ENCODE results near the gene PLCB3.

Gene PLCB3

DNA sequence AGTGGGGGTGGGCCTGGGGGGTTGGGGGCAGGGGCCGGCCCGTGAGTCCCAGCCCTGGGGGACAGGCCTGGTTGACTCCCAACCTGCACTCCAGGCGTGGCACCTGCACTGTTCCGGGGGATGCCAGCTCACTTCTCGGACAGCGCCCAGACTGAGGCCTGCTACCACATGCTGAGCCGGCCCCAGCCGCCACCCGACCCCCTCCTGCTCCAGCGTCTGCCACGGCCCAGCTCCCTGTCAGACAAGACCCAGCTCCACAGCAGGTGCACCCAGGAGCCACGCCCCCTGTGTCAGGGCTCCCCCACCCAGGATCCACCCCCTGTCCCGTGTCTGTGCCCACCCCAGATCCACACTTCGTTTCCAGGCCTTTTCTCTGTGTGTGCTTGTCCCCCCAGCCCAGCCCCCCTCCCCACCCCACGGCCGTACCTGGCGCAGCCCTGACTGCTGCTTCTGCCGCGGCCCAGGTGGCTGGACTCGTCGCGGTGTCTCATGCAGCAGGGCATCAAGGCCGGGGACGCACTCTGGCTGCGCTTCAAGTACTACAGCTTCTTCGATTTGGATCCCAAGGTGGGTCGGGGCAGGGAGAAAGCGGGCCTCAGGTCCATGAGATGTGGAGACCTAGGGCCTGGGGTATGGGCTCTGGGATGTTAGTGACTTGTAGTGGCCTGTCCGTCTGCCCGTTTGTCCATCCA lies 40.0 kb upstream of the PLCB3 start:
- TF ChIP-seq, protein P1, sequence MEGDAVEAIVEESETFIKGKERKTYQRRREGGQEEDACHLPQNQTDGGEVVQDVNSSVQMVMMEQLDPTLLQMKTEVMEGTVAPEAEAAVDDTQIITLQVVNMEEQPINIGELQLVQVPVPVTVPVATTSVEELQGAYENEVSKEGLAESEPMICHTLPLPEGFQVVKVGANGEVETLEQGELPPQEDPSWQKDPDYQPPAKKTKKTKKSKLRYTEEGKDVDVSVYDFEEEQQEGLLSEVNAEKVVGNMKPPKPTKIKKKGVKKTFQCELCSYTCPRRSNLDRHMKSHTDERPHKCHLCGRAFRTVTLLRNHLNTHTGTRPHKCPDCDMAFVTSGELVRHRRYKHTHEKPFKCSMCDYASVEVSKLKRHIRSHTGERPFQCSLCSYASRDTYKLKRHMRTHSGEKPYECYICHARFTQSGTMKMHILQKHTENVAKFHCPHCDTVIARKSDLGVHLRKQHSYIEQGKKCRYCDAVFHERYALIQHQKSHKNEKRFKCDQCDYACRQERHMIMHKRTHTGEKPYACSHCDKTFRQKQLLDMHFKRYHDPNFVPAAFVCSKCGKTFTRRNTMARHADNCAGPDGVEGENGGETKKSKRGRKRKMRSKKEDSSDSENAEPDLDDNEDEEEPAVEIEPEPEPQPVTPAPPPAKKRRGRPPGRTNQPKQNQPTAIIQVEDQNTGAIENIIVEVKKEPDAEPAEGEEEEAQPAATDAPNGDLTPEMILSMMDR (IDR thresholded peaks at IDR 0.05; ENCODE audit: extremely low read depth, missing control alignments): no peak

DNA sequence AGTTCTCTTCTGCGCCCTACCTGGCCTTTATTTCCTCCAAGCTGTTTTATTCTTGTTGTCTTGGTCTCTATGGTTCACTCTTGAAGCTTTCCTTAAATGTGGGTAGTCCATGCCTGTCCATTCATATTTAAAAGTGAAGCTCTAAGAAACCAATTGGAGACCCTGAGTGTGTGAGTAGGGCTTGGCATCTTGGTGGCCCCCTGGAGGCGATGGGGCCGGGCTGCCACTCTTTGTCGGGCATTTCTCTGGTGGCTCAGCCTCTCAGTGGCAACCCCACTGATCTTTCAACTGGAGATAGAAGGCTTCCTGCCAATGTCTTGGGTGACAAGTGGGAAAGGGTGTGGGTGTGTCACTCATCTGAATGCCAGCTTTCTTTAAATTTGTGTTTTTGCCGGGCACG lies 34.5 kb upstream of the PLCB3 start:
- DNase-seq (ENCODE audit: low spot score): no peak
- TF ChIP-seq, protein P1 (IDR thresholded peaks at IDR 0.05; ENCODE audit: extremely low read depth, missing control alignments): no peak

More for the DNA sequence above, 40.0 kb upstream of the PLCB3 start:
- no peak for DNase-seq (ENCODE audit: low spot score)

DNA sequence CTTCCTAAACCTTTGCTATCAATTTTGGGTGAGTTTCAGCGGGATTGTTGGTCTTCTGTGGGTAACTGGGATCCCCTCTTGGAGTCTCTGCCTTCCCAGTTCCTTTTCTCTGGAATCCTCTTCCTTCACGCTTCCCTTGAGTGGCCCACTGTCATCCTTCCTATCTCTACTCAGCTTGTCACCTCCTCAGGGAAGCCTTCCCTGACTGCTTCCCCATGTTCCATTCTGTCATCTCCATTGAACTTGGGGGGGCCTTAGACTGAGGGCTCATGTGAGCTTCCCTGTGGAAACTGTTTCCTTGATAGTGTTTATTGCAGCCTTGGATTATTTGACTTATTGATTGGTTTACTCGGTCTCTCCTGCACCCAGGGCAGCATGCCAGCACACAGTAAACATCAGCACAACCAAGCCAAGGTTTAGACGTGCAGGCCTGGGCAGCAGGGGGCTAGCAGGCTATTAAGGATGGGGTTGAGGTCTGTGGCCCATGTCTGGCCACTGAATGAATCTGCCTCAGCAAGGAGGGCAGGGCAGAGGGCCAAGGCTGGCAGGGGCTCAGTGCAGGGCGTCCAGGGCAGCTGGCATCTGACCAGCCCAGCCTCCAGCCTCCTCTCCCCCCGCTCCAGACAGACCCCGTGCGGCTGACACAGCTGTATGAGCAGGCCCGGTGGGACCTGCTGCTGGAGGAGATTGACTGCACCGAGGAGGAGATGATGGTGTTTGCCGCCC lies 32.5 kb upstream of the PLCB3 start:
- TF ChIP-seq, protein P1 (IDR thresholded peaks at IDR 0.05; ENCODE audit: extremely low read depth, missing control alignments): no peak
- DNase-seq (ENCODE audit: low spot score): no peak

DNA sequence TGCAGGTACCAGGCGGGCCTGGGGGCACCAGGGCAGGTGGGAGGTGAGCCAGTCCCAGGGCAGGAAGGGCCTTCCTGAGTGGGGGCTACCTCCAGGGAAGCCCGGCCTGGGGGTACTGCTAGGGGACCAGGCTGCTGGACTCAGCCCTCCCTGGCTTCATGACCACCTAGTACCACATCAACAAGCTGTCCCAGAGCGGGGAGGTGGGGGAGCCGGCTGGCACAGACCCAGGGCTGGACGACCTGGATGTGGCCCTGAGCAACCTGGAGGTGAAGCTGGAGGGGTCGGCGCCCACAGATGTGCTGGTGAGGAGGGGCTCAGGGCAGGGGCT lies 32.0 kb upstream of the PLCB3 start:
- TF ChIP-seq, protein P1 (IDR thresholded peaks at IDR 0.05; ENCODE audit: extremely low read depth, missing control alignments): no peak
- DNase-seq (ENCODE audit: low spot score): no peak

- DNase-seq (ENCODE audit: low spot score): no peak
Observed at GRCh38 chr11:64219755-64220154, 31.6 kb upstream of the PLCB3 start.

GRCh38 chr11:64220271-64220670 lies 31.1 kb upstream of the PLCB3 start:
- DNase-seq (ENCODE audit: low spot score): no peak
- TF ChIP-seq, protein P1 (IDR thresholded peaks at IDR 0.05; ENCODE audit: extremely low read depth, missing control alignments): no peak

More at GRCh38 chr11:64219755-64220154, 31.6 kb upstream of the PLCB3 start:
- TF ChIP-seq, protein P1 (IDR thresholded peaks at IDR 0.05; ENCODE audit: extremely low read depth, missing control alignments): no peak

- TF ChIP-seq, protein P1 (IDR thresholded peaks at IDR 0.05; ENCODE audit: extremely low read depth, missing control alignments): no peak
- DNase-seq (ENCODE audit: low spot score): no peak
Observed at GRCh38 chr11:64220798-64221197, 30.5 kb upstream of the PLCB3 start.

Data from GM20000 (cell line).